CD4-positive, alpha-beta T cell treated with Interferon alpha-2 for 1 hour (primary cell): ENCODE results near the gene HMGCR.

Source experiments
- DNase-seq, 2 donors: peaks; one replicate each; pipeline ENCODE4 v3.0.0-alpha.2; 2020 to 2022

Gene HMGCR

DNA sequence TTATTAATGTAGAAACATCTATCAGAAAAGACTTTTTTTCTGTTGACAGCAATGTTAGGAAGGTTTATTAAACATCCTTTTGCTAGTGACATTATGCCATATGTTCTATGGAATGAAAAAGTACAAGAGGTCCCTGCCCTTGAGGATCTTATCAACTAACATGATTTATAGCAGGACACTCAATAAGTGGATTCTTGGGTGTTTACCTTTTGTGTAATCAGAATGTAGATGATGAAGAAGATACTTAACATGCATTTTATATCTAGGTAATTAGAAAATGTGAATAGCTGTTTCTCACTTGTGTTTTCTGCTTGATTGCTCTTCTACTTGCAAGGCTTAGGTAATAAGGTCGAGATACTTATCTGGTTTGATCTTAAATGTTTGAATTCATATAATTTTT lies 4.9 kb downstream of the HMGCR start:
- DNase-seq: no peak

DNA sequence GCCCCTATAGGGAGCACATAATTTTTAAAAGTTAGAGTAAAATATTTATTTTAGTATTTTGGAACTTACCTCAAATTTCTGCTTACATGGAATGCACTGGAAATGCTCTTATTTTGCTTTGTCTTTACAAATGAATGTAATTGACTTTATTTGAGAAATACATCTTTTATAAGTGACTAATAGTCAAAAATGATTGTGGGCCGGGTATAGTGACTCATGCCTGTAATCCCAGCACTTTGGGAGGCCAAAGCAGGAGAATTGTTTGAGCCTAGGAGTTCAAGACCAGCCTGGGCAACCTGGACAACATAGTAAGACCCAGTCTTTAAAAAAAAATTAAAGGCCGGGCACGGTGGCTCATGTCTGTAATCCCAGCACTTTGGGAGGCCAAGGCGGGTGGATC lies 5.8 kb downstream of the HMGCR start:
- no peak for DNase-seq

DNA sequence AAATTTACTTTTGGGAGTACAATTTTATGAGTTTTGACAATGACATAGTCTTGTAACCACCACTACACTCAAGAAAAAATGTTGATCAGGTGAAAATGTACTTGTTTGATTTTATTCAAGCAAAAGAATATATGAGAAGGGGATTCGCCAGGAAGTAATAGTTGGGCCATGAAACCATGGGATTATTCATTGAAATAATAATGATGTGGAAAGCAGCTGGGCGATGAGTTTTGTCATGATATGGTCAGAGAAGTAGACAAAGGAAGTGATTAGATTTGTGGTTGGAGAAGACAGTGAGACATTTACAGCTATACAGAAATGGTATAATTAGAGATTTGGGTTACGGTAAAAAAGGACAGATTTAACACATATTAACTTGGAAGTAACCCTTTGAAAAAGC lies 11.2 kb downstream of the HMGCR start:
- no peak for DNase-seq

DNA sequence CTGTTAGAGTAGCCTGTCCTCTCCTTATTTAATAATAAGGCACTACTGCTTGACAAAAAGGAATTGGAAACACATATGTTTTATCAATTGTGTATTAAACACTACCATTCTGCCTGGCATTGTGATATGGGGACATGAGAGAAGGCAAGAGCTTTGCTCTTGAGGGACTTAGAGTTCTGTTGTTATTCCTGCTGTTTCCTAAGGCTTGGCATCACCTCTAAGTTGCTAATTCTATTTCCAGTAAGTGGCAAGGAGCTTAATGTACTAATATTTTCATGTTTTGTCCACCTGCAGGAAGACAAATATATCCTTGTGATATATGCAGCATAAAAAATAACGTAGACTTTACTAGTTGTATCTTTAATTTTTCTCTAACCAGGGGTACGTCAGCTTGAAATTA lies 12.6 kb downstream of the HMGCR start:
- no peak for DNase-seq

DNA sequence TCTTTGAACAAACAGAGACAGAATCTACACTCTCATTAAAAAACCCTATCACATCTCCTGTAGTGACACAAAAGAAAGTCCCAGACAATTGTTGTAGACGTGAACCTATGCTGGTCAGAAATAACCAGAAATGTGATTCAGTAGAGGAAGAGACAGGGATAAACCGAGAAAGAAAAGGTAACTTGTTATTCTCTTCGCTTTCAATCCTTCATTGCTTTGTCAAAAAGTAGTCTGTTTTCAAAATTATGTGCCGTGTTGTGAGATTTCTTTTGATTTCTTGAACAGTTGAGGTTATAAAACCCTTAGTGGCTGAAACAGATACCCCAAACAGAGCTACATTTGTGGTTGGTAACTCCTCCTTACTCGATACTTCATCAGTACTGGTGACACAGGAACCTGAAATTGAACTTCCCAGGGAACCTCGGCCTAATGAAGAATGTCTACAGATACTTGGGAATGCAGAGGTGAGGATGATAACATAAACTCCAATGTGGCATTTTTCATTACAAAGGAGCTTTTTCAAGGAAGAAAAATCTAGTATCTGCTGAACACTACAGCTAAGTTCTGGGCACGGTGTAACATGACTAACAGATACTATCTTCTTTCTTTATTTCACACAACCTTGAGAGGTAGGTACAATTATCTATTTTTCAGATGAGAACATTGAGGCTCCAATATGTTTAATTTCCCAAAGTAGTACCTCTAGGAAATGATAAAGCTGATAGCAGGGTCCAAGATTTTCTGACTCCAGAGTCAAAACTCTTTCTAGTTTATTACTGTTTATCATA lies 14.3 kb downstream of the HMGCR start:
- no peak for DNase-seq

DNA sequence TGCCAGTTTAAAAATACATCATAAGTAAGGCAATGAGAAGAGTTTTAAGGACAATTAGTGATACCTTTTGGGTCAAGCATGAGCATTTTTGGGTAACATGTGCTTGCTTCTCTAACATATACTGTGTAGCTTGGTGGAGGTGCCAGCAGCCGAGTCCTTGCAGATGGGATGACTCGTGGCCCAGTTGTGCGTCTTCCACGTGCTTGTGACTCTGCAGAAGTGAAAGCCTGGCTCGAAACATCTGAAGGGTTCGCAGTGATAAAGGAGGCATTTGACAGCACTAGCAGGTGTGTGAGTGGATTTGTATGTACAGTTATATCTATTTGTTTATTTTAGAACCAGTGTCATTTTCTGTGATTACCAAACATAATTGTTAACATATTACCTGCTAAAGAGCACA lies 18.2 kb downstream of the HMGCR start:
- DNase-seq: no peak

DNA sequence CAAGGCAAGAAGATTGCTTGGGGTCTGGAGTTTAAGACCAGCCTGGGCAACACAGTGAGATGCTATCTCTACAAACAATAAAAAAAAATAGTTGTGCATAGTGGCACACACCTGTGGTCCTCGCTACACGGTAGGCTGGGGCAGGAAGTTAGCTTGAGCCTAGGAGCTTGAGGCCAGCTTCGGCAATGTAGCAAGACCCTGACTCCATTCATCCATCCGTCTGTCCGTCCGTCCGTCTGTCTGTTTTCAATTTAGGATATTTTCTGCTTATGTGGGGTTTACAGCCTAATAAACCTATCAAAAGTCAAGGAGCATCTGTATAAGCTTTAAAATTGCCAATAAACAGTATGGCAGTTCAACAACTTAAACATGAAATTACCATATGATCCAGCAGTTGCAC lies 19.7 kb downstream of the HMGCR start:
- DNase-seq: no peak

DNA sequence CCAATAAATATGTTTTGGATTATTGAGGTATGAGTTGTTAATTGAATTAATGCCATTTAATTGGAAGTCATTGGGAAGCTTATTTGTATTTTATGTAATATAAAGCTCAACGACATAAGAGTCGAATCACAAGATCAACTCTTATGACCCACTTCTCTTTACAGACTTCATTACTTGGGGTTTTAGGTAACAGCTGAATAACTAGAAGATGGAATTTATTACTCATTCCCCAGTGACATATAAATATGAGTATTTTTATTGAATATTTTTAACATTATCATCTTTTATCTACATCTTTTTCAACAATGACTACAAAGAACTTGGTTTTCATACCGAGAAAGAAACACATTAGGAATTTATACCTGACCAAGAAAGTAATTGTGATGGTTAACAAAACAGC lies 21.1 kb downstream of the HMGCR start:
- DNase-seq: no peak

DNA sequence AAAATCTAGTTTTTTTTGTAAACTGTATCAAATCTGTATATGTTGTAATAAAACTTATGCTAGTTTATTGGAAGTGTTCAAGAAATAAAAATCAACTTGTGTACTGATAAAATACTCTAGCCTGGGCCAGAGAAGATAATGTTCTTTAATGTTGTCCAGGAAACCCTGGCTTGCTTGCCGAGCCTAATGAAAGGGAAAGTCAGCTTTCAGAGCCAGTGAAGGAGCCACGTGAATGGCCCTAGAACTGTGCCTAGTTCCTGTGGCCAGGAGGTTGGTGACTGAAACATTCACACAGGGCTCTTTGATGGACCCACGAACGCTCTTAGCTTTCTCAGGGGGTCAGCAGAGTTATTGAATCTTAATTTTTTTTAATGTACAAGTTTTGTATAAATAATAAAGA lies 24.3 kb downstream of the HMGCR start:
- DNase-seq: no peak

DNA sequence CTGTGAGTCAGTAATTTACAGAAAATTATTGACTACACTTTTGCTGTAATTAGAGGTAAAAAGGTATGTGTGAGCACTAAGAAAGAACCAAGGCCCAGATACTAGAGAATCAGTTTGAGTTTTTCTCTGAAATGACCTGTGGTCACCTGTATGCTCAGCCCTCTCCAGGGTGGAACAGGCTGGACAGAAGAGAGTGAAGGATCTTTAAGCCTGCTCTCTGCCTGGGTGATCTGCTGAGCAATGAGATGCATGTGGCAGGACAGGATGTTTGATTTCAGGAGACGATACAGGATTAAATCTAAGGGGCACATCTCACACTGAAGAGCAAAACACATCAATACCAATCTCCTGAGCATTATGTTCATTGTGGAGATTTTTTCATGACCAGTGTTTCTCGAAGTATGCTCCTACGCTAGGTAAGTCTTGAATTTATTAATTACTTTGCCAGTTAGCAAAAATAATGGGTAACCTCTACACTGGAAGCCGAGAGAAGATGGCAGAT lies 25.5 kb downstream of the HMGCR start:
- no peak for DNase-seq

DNA sequence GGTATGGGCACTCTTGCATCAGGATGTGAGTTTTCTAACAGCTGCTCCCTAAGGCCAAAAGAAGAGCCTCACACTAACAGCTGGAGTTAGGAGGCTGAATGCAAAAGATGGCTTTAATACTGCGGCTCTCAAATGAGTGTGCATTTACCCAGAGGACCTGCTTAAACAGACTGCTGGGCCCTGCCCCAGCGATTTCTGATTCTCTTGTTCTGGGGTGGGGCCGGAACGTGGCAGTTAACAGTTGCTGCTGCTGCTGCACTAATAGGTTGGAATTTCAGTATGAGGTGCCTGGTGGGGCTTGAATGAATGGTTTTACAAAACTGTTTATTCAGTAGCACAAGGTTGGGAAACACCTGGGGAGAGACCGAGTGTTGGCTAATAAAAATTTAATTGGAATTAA lies 26.1 kb downstream of the HMGCR start:
- DNase-seq: no peak

DNA sequence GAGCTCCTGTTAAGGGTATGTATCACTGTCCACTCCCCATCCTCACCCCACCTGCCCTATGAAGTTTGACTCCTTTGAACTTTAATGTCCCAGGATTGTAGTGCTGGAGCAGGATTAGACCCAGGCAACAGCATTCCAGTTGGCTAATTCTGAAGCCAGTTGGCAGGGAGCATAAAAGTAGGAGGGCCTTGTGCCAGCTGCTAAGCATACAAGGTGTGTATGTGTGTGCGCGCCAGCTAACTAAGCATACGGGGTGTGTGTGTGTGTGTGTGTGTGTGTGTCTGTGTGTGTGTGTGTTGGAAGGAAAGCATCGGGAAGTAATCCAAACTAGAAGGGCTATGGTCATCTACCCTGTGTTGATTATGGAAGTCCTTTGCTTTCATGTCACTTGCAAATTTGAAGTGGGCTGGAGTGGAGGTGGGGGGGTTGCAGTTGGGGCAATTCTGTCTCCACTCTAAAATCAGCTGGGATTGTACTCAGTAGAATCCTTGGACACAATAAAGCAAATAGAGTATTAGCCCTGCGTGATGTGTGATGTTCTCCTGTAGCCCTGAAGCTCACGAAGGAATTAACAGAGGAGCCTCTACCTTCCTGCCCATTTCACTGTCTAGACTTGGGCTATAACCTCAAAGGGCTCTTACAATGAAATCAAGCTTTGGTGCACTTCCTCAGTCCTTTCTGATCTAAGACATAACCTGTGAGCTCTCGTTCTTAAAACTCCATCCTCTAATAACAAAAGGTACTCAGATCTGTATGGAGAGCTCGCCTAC lies 26.9 kb downstream of the HMGCR start:
- no peak for DNase-seq

DNA sequence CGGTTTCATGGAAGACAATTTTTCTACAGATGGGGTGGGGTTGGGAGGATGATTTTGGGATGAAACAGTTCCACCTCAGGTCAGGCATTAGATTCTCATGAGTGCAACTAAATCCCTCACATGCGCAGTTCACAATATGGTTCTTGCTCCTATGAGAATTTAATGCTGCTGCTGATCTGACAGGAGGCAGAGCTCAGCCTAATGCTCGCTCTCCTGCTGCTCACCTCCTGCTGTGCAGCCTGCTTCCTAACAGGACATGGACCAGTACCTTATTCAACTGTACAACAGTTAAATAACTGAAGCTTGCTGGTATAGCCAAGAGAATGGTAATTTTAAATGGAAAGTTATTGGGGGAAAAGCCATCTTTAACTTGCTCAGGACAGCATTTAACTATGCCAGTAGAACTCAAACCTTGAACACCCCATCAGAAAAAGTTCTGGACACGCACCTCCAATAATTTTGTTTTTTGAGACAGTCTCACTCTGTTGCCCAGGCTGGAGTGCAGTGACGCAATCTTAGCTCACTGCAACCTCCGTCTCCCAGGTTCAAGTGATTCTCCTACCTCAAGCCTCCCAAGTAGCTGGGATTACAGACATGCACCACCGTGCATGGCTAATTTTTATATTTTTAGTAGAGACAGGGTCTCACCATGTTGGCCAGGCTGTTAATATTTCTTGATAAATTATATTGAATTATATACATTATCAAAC lies 27.7 kb downstream of the HMGCR start:
- DNase-seq: no peak

DNA sequence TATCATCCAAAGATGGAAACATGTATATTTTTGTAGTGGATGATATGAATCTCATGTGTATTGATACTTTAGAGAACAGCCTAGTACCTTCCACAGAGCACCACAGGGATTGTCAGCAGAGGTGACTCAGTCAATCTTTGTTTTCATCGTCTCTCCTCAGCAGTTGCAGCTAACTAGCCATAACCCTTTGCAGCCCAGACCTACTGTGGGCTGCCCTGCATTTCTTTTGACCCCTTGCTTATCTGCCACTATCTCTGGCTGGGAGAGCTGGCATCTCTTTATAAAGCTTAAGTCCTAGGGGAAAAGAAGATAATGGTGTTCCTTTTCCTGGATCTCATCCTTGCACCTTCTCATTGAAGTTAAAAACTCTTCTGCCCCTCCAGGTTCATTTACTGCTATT lies 28.7 kb downstream of the HMGCR start:
- DNase-seq: no peak

DNA sequence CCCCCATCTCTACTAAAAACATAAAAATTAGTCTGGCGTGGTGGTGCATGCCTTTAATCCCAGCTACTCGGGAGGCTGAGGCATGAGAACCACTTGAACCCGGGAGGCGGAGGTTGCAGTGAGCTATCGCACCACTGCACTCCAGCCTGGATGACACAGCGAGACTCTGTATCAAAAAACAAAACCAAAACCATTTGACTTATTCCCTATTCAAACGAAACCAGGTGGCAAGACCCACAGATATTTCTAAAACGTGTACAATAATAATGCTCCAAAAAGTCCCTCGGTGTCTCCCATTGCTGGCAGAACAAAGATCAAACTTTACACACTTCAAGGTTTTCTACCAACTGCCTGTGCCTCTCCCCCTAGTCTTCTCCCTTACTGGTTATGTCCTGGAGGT lies 29.8 kb downstream of the HMGCR start:
- no peak for DNase-seq

DNA sequence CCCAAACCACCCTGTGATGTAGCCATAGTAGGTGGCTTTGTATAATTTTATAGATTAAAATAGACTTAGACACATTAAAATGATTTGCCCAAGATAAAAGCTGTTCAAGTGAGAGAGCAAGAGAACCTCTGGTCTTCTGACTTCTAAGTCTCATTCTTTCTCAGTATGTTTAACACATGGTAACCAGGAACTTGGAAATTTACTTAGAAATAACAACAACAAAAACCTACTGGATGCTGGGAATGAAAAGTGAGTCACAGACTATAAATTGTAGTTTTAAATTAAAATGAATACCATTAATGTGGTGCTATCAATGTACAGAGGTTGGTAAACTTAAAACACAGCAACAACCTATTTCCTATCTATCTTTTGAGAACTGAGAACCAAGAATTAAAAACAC lies 30.4 kb downstream of the HMGCR start:
- no peak for DNase-seq

DNA sequence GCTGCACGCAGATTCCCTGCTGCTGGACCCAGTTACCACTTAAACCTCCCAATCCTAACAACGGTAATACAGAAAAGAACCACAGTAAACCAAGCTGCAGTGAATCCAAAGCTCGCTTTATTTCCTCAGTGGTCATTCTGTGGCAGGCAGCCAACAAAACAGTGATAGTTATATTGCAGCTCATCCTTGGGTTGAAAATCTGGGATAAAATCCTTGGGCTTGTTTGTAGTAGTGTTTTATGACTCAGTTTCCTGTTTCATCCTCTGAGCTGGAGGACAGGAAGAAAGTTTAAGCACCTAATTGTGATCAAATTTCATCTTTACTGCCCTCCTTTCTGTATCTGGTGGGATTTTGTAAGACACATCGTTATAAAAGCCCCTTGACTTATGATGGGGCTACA lies 31.4 kb downstream of the HMGCR start:
- DNase-seq: no peak

DNA sequence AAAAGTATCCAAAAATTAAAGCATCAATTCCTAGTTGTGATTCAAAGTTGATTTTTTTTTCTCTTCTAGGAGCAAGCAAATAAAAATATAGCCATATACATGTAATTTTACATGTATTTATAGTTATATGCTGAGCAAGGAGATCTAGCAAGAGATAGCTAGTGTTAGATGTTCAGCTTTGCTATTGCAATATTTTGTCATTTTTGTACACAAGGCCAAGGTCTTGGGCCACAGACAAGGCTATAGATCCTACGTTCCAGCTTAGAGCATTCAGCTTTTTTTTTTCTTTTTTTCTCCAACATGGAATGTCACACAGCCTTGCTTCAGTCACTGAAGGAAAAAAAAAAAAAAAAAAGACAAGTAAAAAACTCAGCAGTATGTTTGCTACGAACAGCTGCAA lies 36.8 kb downstream of the HMGCR start:
- DNase-seq: no peak

DNA sequence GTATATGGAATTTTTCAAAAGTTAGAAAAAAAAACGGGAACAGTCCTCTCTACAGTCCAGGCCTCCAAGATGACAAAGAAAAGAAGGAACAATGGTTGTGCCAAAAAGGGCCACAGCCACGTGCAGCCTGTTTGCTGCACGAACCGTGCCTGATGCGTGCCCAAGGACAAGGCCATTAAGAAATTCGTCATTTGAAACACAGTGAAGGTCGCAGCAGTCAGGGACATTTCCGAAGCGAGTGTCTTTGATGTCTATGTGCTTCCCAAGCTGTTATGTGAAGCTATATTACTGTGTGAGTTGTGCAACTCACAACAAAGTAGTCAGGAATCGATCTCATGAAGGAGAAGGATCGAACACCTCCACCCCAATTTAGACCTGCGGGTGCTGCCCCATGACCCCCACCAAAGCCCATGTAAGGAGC lies 37.4 kb downstream of the HMGCR start:
- DNase-seq: no peak

DNA sequence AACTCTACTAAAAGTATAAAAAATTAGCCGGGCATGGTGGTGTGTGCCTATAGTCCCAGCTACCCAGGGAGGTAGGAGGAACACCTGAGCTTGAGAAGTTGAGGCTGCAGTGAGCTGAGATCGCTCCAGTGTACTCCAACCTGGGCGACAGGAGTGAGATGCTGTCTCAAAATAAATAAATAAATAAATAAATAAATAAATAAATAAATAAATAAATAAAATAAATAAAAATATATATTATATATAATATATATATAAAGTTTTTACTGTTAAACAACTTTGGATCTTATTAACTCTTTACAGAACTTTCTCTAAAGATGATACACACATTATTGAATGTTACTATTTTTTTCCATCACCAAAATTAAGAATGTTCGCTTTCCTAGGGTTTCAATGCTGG lies 38.4 kb downstream of the HMGCR start:
- DNase-seq: no peak

DNA sequence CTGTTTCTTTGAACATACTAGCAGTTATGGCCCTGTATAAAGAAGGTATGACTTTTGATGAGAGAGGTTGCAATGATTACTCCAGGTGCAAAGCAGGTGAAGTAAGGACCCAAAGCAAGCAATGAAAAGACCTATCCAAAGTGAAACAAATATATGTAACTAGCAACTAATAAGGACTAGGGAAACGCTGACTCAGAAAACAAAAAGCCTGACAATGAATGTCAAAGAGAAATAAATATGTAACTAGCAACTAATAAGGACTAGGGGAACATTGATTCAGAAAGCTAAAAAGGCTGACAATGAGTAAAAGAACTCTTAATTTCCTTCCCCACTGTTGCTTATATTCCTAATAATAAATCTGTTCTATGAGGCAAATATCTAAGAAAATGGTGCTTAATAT lies 43.1 kb downstream of the HMGCR start:
- no peak for DNase-seq

DNA sequence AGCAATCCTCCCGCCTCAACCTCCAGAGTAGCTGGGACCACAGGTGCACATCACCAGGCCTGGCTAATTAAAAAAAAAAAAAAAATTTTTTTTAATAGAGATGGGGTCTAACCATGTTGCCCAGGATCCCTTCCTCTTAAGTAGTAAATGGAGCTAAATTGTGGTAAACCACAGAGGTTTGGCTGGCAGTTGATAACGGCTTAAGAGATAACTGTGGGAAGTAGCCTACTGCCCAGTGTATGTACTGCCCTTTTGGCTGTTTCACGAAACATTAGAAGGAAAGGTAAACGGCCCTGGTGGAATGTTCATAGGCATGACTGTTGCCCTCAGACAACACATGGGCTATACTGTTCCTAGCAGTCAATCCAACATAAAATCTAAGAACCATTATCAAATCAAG lies 44.4 kb downstream of the HMGCR start:
- DNase-seq: no peak

DNA sequence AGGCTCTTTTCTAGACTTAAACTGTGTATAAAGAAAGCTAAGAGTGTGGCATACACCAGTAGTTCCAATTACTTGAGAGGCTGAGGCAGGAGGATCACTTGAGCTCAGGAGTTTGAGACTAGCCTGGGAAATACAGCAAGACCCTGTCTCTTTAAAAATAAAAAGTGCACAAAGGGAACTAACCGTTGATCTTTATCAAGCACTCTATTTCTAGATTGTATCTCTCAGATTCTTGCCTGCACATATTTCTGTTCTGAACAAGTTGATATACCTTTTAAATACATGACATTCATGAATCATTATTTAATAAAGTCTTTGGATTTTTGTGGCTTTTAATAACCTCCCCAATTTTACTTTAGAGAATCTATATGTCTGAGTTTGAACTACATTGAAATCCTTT lies 47.2 kb downstream of the HMGCR start:
- no peak for DNase-seq

DNA sequence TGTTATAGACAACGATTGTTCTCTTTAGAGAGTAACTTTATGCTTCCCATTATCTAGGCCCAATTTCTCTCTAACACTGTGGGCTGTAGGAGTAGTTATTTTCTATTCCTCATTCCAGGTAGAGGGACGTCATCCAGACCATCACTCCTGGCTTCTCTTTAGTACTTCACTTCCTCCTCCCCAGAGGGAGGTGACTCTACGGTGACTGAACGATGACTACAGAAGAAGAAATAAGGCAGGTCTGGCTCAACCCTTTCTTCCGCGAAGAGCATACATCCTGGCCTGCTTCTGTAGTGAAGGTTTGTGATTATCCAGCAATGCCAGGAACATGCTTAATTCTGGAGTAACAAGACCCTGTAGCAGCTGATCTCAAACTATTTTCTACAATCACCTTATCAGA lies 50.8 kb downstream of the HMGCR start:
- DNase-seq: no peak
